ENCODE results near the gene SLC39A11. TPM values are rescaled to one million over a fixed set of nuclear protein-coding genes. Genes with fewer than 3 reads are reported as not detected.

SLC39A11 gene
- total RNA-seq, 4 donors from 2014 or later = 36.6 to 75.0 (median 40.2) TPM

- TF ChIP-seq CTCF (IDR thresholded peaks at IDR 0.05; ENCODE audit: low read depth) = no peak
Observed at GRCh38 chr17:72747501-72747900, 345.0 kb downstream of the SLC39A11 start.

GRCh38 chr17:72745241-72745640, 347.2 kb downstream of the SLC39A11 start:
- TF ChIP-seq CTCF (IDR thresholded peaks at IDR 0.05; ENCODE audit: low read depth) = no peak

DNA sequence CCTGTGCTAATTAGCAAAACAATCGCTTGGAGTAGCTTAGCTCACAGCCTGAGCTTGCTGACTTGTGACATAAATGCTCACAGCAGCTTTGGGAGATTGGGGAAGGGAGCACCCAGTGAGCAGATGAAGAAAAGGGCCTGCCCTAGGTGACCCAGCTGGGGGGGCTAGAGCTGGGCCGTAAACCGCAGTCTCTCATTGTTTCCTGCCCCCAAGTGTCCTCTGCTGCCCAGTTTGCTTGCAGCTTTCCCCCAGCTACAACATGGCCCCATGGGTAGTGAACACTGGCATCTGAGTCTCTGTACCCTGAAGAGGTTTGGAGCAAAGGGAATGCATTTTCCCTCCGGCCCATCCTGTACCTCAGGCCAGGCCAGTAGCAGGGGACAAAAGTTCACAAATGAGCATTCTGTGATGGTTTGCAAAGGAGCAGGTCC, 349.4 kb downstream of the SLC39A11 start:
- no peak for TF ChIP-seq CTCF (IDR thresholded peaks at IDR 0.05; ENCODE audit: low read depth)

DNA sequence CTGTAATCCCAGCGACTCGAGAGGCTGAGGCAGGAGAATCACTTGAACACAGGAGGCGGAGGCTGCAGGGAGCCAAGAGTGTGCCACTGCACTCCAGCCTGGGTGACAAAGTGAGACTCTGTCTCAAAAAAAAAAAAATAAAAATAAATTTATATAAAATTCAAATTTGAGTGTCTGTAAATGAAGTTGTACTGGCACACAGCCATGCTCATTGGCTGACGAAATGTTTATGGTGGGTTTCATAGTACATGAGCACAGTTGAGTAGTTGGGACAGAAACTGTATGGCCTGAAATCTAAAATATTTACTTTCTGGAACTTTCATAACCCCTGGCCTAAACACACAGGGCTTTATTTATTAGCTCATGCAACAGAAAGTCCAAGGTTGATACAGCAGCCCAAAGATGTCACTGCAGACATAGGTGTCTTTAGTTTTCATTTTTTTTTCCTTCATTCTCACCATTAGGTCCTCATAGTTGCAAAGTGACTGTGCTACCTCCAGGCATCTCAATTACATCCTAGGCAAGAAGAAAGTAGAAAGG, 355.3 kb downstream of the SLC39A11 start:
- TF ChIP-seq CTCF (IDR thresholded peaks at IDR 0.05; ENCODE audit: low read depth) = no peak

DNA sequence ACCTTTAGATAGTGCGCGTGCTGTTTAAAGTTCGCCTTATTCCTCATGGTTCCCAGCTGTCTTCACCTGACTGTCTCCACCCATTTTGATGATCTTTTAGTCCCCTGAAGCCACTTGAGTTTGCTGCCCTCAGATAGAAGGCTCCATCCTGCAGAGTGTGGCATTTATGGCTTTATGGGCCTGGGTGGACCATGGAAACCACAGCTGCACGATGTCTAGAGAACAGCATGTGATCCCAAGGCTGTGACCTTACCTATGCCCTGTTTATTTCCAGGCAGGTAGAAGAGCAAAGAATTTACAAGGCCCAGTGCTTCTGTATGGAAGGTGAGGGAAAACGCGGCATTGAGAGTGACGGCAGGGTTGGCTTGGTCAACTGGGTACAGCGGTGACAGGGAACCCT, 356.9 kb downstream of the SLC39A11 start:
- TF ChIP-seq CTCF (IDR thresholded peaks at IDR 0.05; ENCODE audit: low read depth) = no peak

GRCh38 chr17:72735048-72735447, 357.4 kb downstream of the SLC39A11 start:
- no peak for TF ChIP-seq CTCF (IDR thresholded peaks at IDR 0.05; ENCODE audit: low read depth)

GRCh38 chr17:72734613-72735012, 357.9 kb downstream of the SLC39A11 start:
- no peak for TF ChIP-seq CTCF (IDR thresholded peaks at IDR 0.05; ENCODE audit: low read depth)
